ENCODE measurements around the gene AMH.

DNA sequence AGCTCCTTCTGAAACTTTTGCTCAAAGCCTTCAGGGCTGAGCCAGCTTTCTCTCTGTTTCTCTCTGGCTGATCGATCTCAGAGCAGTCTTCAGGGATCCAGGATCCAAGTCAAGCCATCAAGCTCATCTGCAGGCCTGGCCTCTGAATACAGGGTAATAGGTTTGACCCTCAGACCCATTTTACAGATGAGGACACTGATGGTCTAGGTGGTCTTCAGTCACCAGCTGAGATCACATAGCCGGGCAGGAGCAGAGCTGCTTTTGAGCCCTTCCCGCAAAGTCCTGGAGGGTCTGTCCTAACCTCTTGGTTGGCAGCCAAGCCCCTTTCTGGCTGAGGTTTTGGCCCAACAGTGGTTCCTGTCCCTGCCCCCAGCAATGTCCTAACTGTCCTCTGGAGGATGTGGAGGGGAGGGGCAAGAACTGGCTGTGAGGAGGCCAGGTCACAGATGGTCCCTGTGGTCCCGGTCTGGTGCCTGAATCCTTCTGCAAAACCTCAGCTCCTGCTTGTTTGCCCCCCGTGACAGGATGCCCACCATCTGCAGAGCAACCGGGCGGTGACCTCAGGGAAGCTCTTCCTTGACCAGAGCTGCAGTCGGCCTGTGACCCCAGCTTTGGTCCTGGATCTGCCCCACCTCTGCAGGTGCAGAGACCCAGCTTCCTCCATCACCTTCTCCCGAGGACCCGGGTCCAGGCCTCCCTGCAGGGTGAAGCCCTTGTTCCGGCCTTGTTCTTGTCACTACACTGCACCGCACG is 38.6 kb downstream of the AMH start:
- TF ChIP-seq POLR2A (IDR thresholded peaks at IDR 0.05) (no peak), CTCF (IDR thresholded peaks at IDR 0.05) (no peak), POLR2AphosphoS5 (IDR thresholded peaks at IDR 0.05) (no peak)
